GM12874 (cell line): ENCODE measurements around the gene MRPS12.

Experiments
- CTCF ChIP-seq: IDR thresholded peaks from 2 replicates; pipeline ENCODE4 v1.5.1; 2011; ENCODE audit warnings: low read depth, mild to moderate bottlenecking, control low read depth, low read length, moderate library complexity; ENCODE audit not compliant: insufficient read depth

MRPS12 gene

GRCh38 chr19:38904581-38905539, 25.9 kb upstream of the MRPS12 start:
- TF ChIP-seq CTCF, result no peak

- no peak for TF ChIP-seq CTCF
Observed at GRCh38 chr19:38905620-38906019, 25.1 kb upstream of the MRPS12 start.

GRCh38 chr19:38907227-38907626, 23.5 kb upstream of the MRPS12 start:
- no peak for TF ChIP-seq CTCF

- no peak for TF ChIP-seq CTCF
Observed at GRCh38 chr19:38907670-38908069, 23.1 kb upstream of the MRPS12 start.

- TF ChIP-seq CTCF, result no peak
Observed at GRCh38 chr19:38908911-38909310, 21.8 kb upstream of the MRPS12 start.

GRCh38 chr19:38910488-38910887, 20.3 kb upstream of the MRPS12 start:
- no peak for TF ChIP-seq CTCF

- TF ChIP-seq CTCF, result no peak
Observed at GRCh38 chr19:38911388-38912001, 19.2 kb upstream of the MRPS12 start.
